Measurements from ENCODE around the gene TSHZ2. TPM values are rescaled to one million over a fixed set of nuclear protein-coding genes. Genes with fewer than 3 reads are reported as not detected.

Gene TSHZ2
- total RNA-seq, 4 donors from 2014 or later: 4.0 to 57.8 (median 10.3) TPM

GRCh38 chr20:53070224-53070623 is 98.1 kb downstream of the TSHZ2 start:
- H3K4me1 ChIP-seq: no peaks in the 10 kb centered on the region
- H3K4me3 ChIP-seq: no peak overlapping the region
- no peak overlapping the region for H3K27ac ChIP-seq
- H3K27me3 ChIP-seq: no peaks in the 10 kb centered on the region
- H3K9me3 ChIP-seq: no peaks in the 10 kb centered on the region
- no peak for TF ChIP-seq POLR2A (IDR thresholded peaks at IDR 0.05)
- TF ChIP-seq CTCF (IDR thresholded peaks at IDR 0.05): no peak
- H3K36me3 ChIP-seq: no peaks in the 10 kb centered on the region
- DNase-seq: no peak

GRCh38 chr20:53070706-53071392 is 98.7 kb downstream of the TSHZ2 start:
- Histone ChIP-seq H3K27ac (no peak overlapping the region), H3K27me3 (no peaks in the 10 kb centered on the region), H3K36me3 (no peaks in the 10 kb centered on the region), H3K4me3 (no peak overlapping the region), H3K4me1 (no peaks in the 10 kb centered on the region), H3K9me3 (no peaks in the 10 kb centered on the region)
- DNase-seq: no peak
- TF ChIP-seq POLR2A (IDR thresholded peaks at IDR 0.05) (no peak), CTCF (IDR thresholded peaks at IDR 0.05) (no peak)

- no peaks in the 10 kb centered on the region for H3K9me3 ChIP-seq
Measured at GRCh38 chr20:53071833-53072232, 99.7 kb downstream of the TSHZ2 start.

GRCh38 chr20:53072923-53073579 is 100.9 kb downstream of the TSHZ2 start:
- no peak overlapping the region for H3K27ac ChIP-seq
- no peaks in the 10 kb centered on the region for H3K9me3 ChIP-seq
- TF ChIP-seq POLR2A (IDR thresholded peaks at IDR 0.05) (no peak), CTCF (IDR thresholded peaks at IDR 0.05) (no peak)
- H3K27me3 ChIP-seq: no peaks in the 10 kb centered on the region
- H3K4me1 ChIP-seq: no peaks in the 10 kb centered on the region
- DNase-seq: no peak
- no peaks in the 10 kb centered on the region for H3K36me3 ChIP-seq
- H3K4me3 ChIP-seq: no peak overlapping the region

More at GRCh38 chr20:53071833-53072232, 99.7 kb downstream of the TSHZ2 start:
- no peaks in the 10 kb centered on the region for H3K4me1 ChIP-seq
- H3K36me3 ChIP-seq: no peaks in the 10 kb centered on the region
- no peak overlapping the region for H3K4me3 ChIP-seq
- DNase-seq: no peak
- no peak overlapping the region for H3K27ac ChIP-seq
- no peaks in the 10 kb centered on the region for H3K27me3 ChIP-seq
- TF ChIP-seq POLR2A (IDR thresholded peaks at IDR 0.05): no peak
- no peak for TF ChIP-seq CTCF (IDR thresholded peaks at IDR 0.05)

- Histone ChIP-seq H3K27ac (no peak overlapping the region), H3K27me3 (no peaks in the 10 kb centered on the region), H3K4me1 (no peaks in the 10 kb centered on the region), H3K4me3 (no peak overlapping the region), H3K36me3 (no peaks in the 10 kb centered on the region), H3K9me3 (no peaks in the 10 kb centered on the region)
- TF ChIP-seq POLR2A (IDR thresholded peaks at IDR 0.05) (no peak), CTCF (IDR thresholded peaks at IDR 0.05) (no peak)
- DNase-seq: no peak
Measured at GRCh38 chr20:53073636-53074415, 101.7 kb downstream of the TSHZ2 start.
